Measurements from ENCODE around the gene BRD7. TPM values are rescaled to one million over a fixed set of nuclear protein-coding genes. Genes with fewer than 3 reads are reported as not detected.

The BRD7 gene
- polyA plus RNA-seq, 2 of the 4 experiments (the other 2 are of a cell fraction) = 60.4 to 94.5 TPM

DNA sequence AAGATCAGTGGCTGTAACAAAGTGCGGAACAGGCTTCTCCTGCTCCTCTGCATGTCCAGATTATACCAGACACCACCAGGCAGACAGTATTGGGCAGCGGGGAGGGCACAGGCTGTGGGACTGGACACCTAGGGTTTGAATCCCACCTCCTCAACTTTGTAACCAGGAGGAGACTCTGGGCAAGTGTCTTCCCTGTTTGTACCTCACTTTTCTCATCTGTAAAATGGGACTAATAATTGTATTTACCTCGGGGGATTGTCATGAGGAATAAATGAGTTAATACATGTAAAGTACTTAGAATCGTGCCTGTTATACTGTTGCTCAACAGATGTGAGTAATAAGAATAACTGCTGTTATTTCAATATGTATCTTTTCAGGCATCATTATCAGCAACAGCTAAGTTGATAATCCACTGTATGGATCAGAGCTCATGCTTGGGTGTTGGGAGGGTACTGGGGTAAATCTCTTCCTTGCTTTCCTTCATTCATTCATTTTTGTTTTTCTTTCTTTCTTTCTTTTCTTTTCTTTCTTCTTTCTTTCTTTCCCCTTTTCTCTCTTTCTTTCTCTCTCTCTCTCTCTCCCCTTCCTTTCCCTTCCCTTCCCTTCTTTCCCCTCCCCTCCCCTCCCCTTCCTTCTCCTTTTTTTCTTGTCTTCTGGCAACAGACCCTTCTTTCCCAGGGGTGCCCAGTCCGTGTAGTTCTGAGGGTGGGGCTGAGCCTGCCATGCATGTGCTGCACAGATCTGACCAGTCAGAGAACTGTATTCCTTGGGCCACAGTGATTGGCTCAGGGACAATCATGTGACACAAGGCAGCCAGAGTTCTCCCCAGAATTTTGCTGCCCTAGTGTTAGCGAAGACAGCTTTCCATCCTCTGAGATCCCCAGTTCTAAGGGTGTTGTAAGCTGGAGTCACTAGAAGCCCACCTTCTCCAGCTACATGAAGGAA lies 25.3 kb upstream of the BRD7 start:
- ATAC-seq (0 out of 6 replicates have a peak, but pooled peaks of 1 of the 2 experiments have one; percentile 33), FAIRE-seq (no peak), DNase-seq (ENCODE audit: low read depth in 1 of 2, low spot score in 1 of 2) (no peak)
- H3K27ac ChIP-seq = no peak overlapping the region
- TF ChIP-seq CBX2 (IDR thresholded peaks at IDR 0.05; ENCODE audit: borderline replicate concordance, low read depth) (no peak), CHD2 (IDR thresholded peaks at IDR 0.05; ENCODE audit: low read length, partially characterized antibody) (no peak), GATA3 (IDR thresholded peaks at IDR 0.05; ENCODE audit: borderline replicate concordance) (no peak), ESRRA (IDR thresholded peaks at IDR 0.05; ENCODE audit: borderline replicate concordance, low read length) (no peak), NFE2L2 (conservative IDR thresholded peaks at IDR 0.05; ENCODE audit: low read length) (no peak), CEBPB (IDR thresholded peaks at IDR 0.05) (no peak)
- no peak overlapping the region for H3K4me3 ChIP-seq
- WGBS (ENCODE audit: missing lambda C conversion rate) = 30% methylated on average over 6 of the region's 6 CpGs
- no peak overlapping the region for H3K4me2 ChIP-seq
- POLR2A ChIA-PET = no interaction called here
- peaks cover 11% of the 10 kb centered on the region; the same call in 2 of the 3 replicates for H3K4me1 ChIP-seq
- H3K9me3 ChIP-seq = no peaks in the 10 kb centered on the region
- CTCF ChIA-PET = interaction anchor here (1.2 to 1.6 kb wide), 2 partner anchors 19 to 24 kb away, joined by 3 to 6 read pairs; no protein-coding TSS in a partner anchor

DNA sequence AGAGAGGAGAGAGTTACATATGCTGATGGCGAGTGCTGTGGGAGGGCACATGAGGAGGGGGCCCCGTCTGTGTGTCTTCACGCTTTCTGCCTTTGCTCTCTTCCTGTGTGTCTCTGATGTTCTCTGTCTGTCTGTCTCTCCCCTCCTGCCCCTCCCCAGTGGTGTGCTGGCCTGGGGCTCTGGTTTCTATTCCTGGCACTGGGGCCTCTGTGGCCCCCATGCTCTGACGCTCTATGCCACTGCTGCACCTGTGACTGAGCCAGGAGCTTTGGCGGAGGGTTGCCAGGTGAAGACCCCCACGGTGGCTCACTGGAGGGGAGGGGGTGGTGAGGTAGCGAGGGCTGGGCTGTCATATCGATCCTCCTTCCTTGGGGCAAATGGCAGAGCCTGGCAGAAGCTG lies 24.6 kb upstream of the BRD7 start:
- Histone ChIP-seq H3K4me3 (no peak overlapping the region), H3K9me3 (no peaks in the 10 kb centered on the region), H3K4me1 (peaks cover 11% of the 10 kb centered on the region; the same call in 2 of the 3 replicates), H3K27ac (no peak overlapping the region), H3K4me2 (no peak overlapping the region)
- CTCF ChIA-PET = no interaction called here
- no peak for TF ChIP-seq MYC (IDR thresholded peaks at IDR 0.05; ENCODE audit: borderline replicate concordance, low read length)
- no peak for TF ChIP-seq SREBF2 (IDR thresholded peaks at IDR 0.05)
- no peak for TF ChIP-seq HOXA7 (CRISPR knock-in tag; IDR thresholded peaks at IDR 0.05)
- no peak for TF ChIP-seq HEYL (CRISPR knock-in tag; IDR thresholded peaks at IDR 0.05)
- TF ChIP-seq, protein P1, sequence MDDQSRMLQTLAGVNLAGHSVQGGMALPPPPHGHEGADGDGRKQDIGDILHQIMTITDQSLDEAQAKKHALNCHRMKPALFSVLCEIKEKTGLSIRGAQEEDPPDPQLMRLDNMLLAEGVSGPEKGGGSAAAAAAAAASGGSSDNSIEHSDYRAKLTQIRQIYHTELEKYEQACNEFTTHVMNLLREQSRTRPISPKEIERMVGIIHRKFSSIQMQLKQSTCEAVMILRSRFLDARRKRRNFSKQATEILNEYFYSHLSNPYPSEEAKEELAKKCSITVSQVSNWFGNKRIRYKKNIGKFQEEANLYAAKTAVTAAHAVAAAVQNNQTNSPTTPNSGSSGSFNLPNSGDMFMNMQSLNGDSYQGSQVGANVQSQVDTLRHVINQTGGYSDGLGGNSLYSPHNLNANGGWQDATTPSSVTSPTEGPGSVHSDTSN (IDR thresholded peaks at IDR 0.05) = no peak
- no peak for TF ChIP-seq HOXB5 (CRISPR knock-in tag; IDR thresholded peaks at IDR 0.05)
- TF ChIP-seq, protein P2, sequence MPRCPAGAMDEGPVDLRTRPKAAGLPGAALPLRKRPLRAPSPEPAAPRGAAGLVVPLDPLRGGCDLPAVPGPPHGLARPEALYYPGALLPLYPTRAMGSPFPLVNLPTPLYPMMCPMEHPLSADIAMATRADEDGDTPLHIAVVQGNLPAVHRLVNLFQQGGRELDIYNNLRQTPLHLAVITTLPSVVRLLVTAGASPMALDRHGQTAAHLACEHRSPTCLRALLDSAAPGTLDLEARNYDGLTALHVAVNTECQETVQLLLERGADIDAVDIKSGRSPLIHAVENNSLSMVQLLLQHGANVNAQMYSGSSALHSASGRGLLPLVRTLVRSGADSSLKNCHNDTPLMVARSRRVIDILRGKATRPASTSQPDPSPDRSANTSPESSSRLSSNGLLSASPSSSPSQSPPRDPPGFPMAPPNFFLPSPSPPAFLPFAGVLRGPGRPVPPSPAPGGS (IDR thresholded peaks at IDR 0.05) = no peak
- DNase-seq (ENCODE audit: low read depth in 1 of 2, low spot score in 1 of 2) = no peak
- no peak for FAIRE-seq
- POLR2A ChIA-PET = no interaction called here
- ATAC-seq = no peak
- WGBS (ENCODE audit: missing lambda C conversion rate) = 45% methylated on average over 4 of the region's 8 CpGs

DNA sequence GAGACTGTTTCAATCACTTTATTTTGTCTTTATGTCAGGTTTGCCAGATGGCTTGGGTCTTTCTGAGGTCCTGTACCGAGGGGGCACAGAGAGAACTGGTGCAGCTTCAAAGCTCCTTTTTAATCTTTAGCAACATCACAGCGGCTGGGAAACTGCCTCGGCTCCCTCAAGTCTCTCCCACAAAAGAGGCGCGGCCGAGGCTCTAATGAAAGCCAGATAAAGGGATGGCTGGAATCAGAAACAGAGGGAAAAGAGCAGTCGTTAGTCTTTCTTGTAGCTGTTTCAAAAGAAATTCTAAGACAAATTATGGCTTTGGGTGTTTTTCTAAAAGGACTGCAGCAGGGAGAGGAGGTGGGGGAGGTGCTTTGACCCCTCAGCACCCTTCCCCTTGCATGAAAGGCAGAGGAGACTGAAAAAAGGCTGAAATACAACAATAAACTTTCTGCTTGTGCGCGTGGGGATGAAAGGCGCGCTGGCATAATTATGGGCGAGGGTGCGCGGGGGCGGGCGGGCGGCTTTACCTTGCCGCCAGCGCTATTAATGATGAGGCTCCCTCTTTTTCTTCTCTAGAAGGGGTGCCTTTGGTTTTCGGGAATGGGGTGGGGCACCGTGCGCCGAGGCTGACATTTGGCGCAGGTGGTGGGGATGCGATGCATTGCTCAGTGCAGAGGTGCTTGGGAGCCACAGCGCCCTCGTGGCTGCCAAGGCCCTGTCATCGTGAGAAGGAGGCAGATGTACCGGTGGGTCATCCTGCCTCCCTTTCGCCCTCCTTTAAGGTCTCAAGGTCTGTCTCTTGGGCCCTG lies 22.3 kb upstream of the BRD7 start:
- FAIRE-seq (no peak), DNase-seq (ENCODE audit: low read depth in 1 of 2, low spot score in 1 of 2) (no peak), ATAC-seq (no peak)
- CTCF ChIA-PET = interaction anchor here (1.3 to 1.6 kb wide), 2 partner anchors 16 to 275 kb away, joined by 4 to 5 read pairs; no protein-coding TSS in a partner anchor
- no peak overlapping the region for H3K4me2 ChIP-seq
- TF ChIP-seq PHF8 (IDR thresholded peaks at IDR 0.05; ENCODE audit: borderline replicate concordance, low read depth) (no peak), CBX2 (IDR thresholded peaks at IDR 0.05; ENCODE audit: borderline replicate concordance, low read depth) (no peak), KDM1A (IDR thresholded peaks at IDR 0.05; ENCODE audit: low read depth) (no peak), HOXB5 (CRISPR knock-in tag; IDR thresholded peaks at IDR 0.05) (no peak), NR3C1 (IDR thresholded peaks at IDR 0.05) (no peak), ESRRA (IDR thresholded peaks at IDR 0.05; ENCODE audit: borderline replicate concordance, low read length) (no peak), RARB (CRISPR knock-in tag; IDR thresholded peaks at IDR 0.05) (no peak)
- TF ChIP-seq, protein P3, sequence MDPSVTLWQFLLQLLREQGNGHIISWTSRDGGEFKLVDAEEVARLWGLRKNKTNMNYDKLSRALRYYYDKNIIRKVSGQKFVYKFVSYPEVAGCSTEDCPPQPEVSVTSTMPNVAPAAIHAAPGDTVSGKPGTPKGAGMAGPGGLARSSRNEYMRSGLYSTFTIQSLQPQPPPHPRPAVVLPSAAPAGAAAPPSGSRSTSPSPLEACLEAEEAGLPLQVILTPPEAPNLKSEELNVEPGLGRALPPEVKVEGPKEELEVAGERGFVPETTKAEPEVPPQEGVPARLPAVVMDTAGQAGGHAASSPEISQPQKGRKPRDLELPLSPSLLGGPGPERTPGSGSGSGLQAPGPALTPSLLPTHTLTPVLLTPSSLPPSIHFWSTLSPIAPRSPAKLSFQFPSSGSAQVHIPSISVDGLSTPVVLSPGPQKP (IDR thresholded peaks at IDR 0.05; ENCODE audit: low read depth, low read length) = no peak
- TF ChIP-seq, protein P2 (IDR thresholded peaks at IDR 0.05) = no peak
- no peaks in the 10 kb centered on the region for H3K9me3 ChIP-seq
- no peaks in the 10 kb centered on the region for H3K4me1 ChIP-seq
- POLR2A ChIA-PET = no interaction called here
- H3K4me3 ChIP-seq = no peak overlapping the region
- WGBS (ENCODE audit: missing lambda C conversion rate) = 80% methylated on average over 25 of the region's 30 CpGs
- H3K27ac ChIP-seq = no peak overlapping the region

All from A549 (cell line).